Activated CD8-positive, alpha-beta memory T cell treated with anti-CD3 and anti-CD28 coated beads for 36 hours (primary cell): ENCODE results near the gene DNAAF2. TPM values are rescaled to one million over a fixed set of nuclear protein-coding genes. Genes with fewer than 3 reads are reported as not detected.

ENCODE experiments used
- CTCF ChIA-PET: fragments of 350-600 bp; sonication (Branson Sonifier 250); formaldehyde crosslinking; loops from one replicate; lab custom pipeline; 2021; ENCODE audit warnings: antibody characterized with exemption; lab: Charles Lee
- POLR2A ChIA-PET: fragments of 350-600 bp; sonication (Branson Sonifier 250); formaldehyde crosslinking; loops from one replicate; lab custom pipeline; 2021; ENCODE audit warnings: antibody characterized with exemption; lab: Charles Lee
- total RNA-seq, 2 experiments: library from RNA; stranded (reverse); gene quantifications; one replicate each; pipeline ENCODE4 v1.2.3, GENCODE V29; 2021

The DNAAF2 gene
- total RNA-seq, 2 experiments from 2014 or later: 17.1 to 17.8 TPM

DNA sequence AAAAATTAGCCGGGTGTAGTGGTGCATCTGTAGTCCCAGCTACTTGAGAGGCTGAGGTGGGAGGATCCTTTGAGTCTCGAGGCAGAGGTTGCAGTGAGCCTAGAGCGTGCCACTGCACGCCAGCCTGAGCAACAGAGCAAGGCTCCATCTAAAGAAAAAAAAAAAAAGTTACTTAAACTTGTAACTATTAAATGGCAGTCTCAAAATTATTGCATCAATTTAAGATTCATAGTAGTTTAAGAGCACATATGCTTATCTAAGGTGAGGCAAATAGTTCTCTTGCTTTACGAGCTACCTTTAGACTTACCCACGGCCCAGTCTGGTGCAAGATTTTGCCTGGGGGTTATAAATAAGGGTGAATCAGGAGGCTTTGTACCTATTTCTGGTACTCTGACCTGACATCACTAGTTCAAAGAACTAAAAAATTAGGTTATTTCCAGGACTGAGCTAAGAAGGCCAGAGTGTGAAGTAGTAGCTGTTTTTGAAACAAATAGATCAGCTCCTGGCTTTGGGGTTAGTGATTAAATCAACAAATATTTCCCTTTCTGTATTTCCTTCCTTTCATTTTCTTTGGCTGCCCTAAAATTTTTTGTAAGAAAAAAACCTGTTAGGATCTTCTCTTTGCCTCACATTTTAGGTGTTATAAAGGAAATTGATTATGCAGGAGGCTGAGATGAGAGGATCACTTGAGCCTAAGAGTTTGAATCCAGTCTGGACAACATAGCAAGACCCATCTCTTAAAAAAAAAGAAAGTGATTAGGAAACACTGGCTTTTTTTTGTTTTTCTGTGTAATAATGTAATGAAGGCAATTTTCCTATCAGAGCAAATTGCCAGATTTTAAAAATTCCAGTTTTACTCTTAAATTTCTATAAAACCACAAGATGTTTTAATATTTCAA, 10.9 kb downstream of the DNAAF2 start:
- ChIA-PET CTCF (interaction anchor here (0.7 to 7.0 kb wide), 3 partner anchors 9 to 158 kb away, joined by 3 to 63 read pairs (median 3); partner anchors contain the start of genes DNAAF2 and LRR1), POLR2A (interaction anchor here (0.6 to 1.4 kb wide), 4 partner anchors 10 to 143 kb away, joined by 3 to 7 read pairs (median 5); partner anchors contain the start of genes DNAAF2, KLHDC2 and LRR1)

DNA sequence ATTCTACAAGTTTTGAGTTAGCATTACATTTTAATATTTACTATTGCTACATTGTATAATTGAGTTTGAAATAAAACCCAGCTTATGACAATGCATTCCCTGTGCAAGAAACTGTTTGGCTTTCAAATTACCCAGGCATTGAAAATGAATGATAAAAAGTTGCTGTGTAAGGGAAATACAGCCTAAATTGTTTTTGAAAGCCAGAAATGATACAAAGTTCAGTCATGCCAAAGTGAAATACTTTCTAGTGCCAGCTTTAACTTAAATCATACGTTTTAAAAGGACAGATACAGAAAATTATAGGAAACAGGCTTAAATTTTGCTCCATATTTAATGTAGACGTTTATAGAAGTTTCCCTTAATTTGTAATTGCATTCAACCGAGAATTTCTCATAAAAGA, 11.7 kb downstream of the DNAAF2 start:
- ChIA-PET CTCF (interaction anchor here (0.7 to 7.0 kb wide), 2 partner anchors 10 to 159 kb away, joined by 3 to 63 read pairs; partner anchors contain the start of gene DNAAF2), POLR2A (interaction anchor here (0.6 to 1.2 kb wide), 3 partner anchors 11 to 144 kb away, joined by 3 to 7 read pairs (median 7); partner anchors contain the start of genes DNAAF2 and KLHDC2)

DNA sequence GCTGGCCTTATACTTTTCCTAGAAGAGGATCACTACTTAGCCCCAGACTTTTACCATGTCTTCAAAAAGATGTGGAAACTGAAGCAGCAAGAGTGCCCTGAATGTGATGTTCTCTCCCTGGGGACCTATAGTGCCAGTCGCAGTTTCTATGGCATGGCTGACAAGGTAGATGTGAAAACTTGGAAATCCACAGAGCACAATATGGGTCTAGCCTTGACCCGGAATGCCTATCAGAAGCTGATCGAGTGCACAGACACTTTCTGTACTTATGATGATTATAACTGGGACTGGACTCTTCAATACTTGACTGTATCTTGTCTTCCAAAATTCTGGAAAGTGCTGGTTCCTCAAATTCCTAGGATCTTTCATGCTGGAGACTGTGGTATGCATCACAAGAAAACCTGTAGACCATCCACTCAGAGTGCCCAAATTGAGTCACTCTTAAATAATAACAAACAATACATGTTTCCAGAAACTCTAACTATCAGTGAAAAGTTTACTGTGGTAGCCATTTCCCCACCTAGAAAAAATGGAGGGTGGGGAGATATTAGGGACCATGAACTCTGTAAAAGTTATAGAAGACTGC, 12.9 kb downstream of the DNAAF2 start:
- ChIA-PET CTCF (interaction anchor here (1.6 to 7.0 kb wide), 2 partner anchors 11 to 146 kb away, joined by 4 to 63 read pairs; partner anchors contain the start of genes DNAAF2 and KLHDC2), POLR2A (interaction anchor here (1.0 to 3.0 kb wide), 3 partner anchors 12 to 149 kb away, joined by 3 to 41 read pairs (median 38); partner anchors contain the start of genes DNAAF2 and RPS29)

DNA sequence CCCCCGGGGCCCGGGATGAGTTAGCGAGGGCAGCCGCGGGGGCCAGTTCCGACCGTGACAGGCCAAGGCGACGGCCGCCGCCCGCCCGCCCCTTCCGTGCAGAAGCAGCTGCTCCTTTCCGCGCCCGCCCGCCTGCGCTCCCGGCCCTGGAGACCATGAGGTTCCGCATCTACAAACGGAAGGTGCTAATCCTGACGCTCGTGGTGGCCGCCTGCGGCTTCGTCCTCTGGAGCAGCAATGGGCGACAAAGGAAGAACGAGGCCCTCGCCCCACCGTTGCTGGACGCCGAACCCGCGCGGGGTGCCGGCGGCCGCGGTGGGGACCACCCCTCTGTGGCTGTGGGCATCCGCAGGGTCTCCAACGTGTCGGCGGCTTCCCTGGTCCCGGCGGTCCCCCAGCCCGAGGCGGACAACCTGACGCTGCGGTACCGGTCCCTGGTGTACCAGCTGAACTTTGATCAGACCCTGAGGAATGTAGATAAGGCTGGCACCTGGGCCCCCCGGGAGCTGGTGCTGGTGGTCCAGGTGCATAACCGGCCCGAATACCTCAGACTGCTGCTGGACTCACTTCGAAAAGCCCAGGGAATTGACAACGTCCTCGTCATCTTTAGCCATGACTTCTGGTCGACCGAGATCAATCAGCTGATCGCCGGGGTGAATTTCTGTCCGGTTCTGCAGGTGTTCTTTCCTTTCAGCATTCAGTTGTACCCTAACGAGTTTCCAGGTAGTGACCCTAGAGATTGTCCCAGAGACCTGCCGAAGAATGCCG, 13.7 kb downstream of the DNAAF2 start:
- ChIA-PET CTCF (interaction anchor here (0.8 to 7.0 kb wide), 7 partner anchors 9 to 243 kb away, joined by 3 to 63 read pairs (median 4); partner anchors contain the start of genes DNAAF2, KLHDC2, LRR1 and POLE2), POLR2A (interaction anchor here (0.6 to 3.0 kb wide), 13 partner anchors 9 to 610 kb away, joined by 3 to 41 read pairs (median 4); partner anchors contain the start of genes DNAAF2, KLHDC2, LRR1 and POLE2)

DNA sequence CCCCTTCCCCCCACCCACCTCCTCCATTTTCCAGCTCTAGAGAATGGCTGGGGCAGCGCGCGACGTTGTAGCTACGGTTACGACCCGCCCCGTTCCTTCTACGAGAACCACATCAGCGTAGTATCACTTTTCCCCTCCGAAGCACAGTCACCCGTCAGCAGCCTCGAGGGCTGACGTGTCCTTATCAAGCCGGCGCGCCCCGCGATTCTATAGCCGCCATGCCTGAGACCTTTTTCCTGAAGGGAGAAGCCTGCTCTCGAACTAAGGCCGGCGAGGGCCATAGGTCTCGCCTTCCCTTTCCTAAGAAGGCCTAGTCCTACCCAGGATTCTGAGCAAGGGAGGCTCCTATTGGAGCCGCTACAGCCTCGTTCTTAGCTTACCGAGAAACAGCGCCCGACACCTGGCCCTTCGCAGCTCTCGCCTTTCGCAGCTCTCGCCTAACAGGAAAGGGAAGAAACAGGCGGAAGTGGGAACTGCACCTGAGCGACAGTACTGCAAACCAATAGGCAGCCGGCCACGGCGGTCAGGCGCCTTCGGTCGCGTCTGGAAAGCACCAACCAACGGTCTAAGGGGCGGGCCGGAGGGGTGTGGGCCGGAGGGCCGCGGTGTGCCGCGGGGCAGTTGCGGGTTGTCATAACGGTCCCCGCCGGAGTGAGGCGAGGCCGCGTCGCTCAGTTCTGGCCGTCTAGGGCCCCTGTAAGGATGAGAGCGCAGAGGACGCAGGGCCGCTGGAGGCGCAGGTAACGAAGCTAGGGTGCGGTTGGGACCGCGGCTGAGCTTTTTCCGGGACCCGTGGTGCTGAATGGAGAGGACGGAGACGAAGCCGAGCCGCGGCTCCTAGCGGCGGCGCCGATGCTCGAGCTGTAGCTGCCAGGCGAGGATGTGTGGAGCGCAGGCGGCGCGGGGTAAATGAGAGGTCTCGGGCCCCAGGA, 14.6 kb downstream of the DNAAF2 start, which contains the start of the genes MGAT2 and RPL36AL:
TSS of gene MGAT2 (plus strand) at position 618 of the 932 bp plus-strand sequence. CDS start 470 bp downstream, outside the sequence.
TSS of gene RPL36AL (minus strand) at position 445 of the 932 bp plus-strand sequence. CDS start 1,522 bp downstream, outside the sequence.
- ChIA-PET CTCF (interaction anchor here (0.7 to 7.0 kb wide), 13 partner anchors 9 to 244 kb away, joined by 3 to 63 read pairs (median 4); partner anchors contain the start of genes DNAAF2, KLHDC2, LRR1 and POLE2), POLR2A (interaction anchor here (0.6 to 3.0 kb wide), 17 partner anchors 9 to 611 kb away, joined by 3 to 41 read pairs (median 4); partner anchors contain the start of genes DNAAF2, KLHDC2, LRR1 and POLE2)

DNA sequence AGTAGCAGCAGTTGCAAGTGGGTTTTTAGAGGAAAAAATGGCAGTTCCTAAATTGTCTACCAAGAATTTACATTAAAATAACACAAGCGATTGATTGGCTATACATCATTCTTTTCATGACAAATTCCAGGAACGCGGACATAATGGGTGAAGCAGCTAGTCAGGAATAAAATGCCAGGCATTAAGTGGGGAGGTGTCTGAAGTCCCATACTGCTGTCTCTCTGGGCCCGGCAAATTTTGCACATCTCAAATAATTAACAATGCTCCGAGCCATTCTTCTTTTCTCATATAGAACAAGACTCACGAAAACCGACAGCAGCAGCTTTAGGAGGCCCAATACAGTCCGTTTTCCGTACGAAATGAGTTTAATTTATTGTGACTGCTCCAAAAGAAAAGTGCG, 15.3 kb downstream of the DNAAF2 start:
- POLR2A ChIA-PET: interaction anchor here (0.6 to 3.0 kb wide), 7 partner anchors 11 to 148 kb away, joined by 3 to 41 read pairs (median 10); partner anchors contain the start of genes DNAAF2, KLHDC2, LRR1 and RPS29
- CTCF ChIA-PET: interaction anchor here (0.7 to 7.0 kb wide), 7 partner anchors 8 to 234 kb away, joined by 3 to 63 read pairs (median 4); partner anchors contain the start of genes DNAAF2 and LRR1

DNA sequence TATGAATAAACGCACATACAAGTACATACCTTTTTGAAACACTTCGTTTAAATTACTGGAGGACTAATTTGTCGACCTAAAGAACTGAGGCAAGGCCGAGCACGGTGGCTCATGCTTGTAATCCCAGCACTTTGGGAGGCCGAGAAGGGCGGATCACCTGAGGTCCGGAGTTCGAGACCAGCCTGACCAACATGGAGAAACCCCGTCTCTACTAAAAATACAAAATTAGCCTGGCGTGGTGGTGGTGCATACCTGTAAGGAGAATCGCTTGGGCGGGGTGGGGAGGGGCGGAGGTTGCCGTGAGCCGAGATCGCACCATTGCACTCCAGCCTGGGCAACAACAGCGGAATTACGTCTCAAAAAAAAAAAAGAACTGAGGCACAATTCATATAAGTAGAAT, 15.8 kb downstream of the DNAAF2 start:
- POLR2A ChIA-PET: interaction anchor here (2.9 kb wide), 1 partner anchor 15 kb away, joined by 38 read pairs; the partner anchor contains the start of gene DNAAF2
- CTCF ChIA-PET: interaction anchor here (0.9 to 7.0 kb wide), 2 partner anchors 14 to 148 kb away, joined by 3 to 63 read pairs; partner anchors contain the start of gene DNAAF2

DNA sequence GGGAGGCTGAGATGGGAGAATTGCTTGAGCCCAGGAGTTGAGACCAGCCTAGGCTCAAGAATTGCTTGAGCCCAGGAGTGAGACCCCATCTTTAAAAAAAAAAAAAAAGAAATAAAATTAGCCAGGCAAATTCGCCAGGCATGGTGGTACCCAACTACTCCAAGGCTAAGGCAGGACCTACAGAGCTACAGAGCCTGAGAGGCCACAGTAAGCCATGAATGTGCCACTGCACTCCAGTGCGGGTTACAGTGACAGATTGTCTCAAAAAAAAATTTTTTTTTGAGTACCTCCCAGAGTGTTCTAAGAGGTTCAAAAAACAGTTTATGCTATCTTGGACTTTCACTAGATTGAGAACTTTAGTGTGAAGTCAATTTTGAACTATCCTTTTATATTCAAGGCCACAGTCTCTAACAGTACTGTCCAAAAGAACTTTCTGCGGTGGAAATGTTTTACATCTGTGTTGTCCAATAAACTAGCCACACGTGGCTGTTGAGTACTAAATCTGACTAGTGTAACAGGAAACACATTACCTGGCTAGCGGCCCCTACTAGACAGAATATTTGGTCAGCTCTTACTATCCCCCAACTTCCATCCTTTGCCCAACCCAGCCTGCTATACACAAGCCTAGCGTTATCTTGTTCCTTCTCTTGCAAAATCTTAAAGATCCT, 17.1 kb downstream of the DNAAF2 start:
- ChIA-PET POLR2A (interaction anchor here (0.6 to 0.7 kb wide), 2 partner anchors 13 to 33 kb away, joined by 3 to 4 read pairs; no protein-coding TSS in a partner anchor), CTCF (interaction anchor here (1.0 kb wide), 1 partner anchor 19 kb away, joined by 3 read pairs; the partner anchor contains the start of gene LRR1)

DNA sequence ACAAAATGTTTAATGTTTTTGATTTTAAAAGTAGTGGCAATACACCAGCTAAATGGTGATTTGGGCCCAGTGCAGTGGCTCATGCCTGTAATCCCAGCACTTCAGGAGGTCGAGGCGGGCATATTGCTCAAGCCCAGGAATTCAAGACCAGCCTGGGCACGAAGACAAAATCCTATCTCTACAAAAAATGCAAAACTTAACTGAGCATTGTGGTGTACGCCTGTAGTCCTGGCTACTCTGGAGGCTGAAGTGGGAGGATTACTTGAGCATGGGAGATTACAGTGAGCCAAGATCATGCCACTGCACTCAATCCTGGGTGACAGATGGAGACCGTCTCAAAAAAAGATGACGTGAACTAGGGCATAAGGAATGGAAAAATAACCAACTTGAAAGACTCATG, 19.3 kb downstream of the DNAAF2 start:
- CTCF ChIA-PET: no interaction called here

DNA sequence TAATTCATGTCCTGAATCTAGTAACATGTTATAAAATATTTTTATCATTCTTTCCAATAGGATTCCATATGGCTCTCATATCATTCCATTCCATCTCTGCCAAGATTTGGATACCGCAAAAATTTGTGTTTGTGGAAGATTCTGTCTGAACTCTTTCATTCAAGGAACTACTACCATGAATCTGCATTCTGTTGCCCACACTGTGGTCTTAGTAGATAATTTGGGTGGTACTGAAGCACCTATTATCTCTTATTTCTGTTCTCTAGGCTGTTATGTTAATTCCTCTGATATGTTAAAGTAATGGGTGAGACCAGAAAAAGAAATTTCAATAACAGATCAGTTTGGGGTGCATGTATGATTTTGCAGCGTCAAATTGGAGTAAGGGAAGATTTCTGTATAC, 20.8 kb downstream of the DNAAF2 start:
- ChIA-PET POLR2A (no interaction called here), CTCF (no interaction called here)

More for the DNA sequence above, 19.3 kb downstream of the DNAAF2 start:
- POLR2A ChIA-PET: no interaction called here

DNA sequence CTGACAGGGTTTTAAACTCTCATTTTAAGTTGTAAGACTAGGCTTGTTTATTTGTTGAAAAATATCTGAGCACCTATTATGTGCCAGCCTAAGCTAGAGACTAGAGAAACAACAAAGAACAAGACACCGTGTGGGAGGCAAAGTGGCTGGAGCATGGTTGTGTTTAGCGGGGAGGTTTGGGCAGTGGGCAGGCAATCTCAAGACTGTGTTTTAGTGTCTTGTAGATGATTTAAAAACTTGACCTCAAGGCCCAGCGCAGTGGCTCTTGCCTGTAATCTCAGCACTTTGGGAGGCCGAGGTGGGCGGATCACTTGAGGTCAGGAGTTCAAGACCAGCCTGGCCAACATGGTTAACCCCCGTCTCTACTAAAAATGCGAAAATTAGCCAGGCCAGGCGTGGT, 22.4 kb downstream of the DNAAF2 start:
- POLR2A ChIA-PET: no interaction called here

DNA sequence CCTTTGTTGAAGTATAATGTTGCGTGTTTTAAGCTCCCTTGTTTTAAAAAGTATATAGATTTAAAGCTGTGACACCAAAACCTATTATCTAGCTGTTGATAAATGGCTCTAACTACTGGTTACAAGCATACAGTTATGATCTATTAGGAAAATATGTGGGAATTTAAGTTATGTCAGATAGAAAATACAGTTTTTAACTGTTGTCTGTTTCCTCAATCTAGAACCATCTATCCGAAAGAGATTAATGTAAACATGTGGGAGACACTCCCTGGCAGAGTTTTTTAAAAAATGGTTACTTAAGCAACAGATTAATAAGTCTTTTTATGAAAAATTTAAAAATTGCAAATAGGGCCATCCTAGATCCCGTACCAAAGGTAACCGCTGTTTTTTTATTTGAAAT, 22.8 kb downstream of the DNAAF2 start:
- CTCF ChIA-PET: no interaction called here

More for the DNA sequence above, 22.4 kb downstream of the DNAAF2 start:
- CTCF ChIA-PET: interaction anchor here (0.7 kb wide), 1 partner anchor 13 kb away, joined by 5 read pairs; no protein-coding TSS in a partner anchor

DNA sequence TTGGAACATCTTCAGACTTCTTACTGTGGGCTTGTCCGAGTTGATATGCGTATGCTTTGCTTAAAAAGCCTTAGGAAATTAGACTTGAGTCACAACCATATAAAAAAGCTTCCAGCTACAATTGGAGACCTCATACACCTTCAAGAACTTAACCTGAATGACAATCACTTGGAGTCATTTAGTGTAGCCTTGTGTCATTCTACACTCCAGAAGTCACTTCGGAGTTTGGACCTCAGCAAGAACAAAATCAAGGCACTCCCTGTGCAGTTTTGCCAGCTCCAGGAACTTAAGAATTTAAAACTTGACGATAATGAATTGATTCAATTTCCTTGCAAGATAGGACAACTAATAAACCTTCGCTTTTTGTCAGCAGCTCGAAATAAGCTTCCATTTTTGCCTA, 27.5 kb downstream of the DNAAF2 start:
- CTCF ChIA-PET: no interaction called here
- POLR2A ChIA-PET: interaction anchor here (0.8 kb wide), 1 partner anchor 25 kb away, joined by 3 read pairs; no protein-coding TSS in a partner anchor

More for the DNA sequence above, 22.8 kb downstream of the DNAAF2 start:
- POLR2A ChIA-PET: interaction anchor here (1.1 kb wide), 1 partner anchor 9 kb away, joined by 4 read pairs; the partner anchor contains the start of genes MGAT2 and RPL36AL

DNA sequence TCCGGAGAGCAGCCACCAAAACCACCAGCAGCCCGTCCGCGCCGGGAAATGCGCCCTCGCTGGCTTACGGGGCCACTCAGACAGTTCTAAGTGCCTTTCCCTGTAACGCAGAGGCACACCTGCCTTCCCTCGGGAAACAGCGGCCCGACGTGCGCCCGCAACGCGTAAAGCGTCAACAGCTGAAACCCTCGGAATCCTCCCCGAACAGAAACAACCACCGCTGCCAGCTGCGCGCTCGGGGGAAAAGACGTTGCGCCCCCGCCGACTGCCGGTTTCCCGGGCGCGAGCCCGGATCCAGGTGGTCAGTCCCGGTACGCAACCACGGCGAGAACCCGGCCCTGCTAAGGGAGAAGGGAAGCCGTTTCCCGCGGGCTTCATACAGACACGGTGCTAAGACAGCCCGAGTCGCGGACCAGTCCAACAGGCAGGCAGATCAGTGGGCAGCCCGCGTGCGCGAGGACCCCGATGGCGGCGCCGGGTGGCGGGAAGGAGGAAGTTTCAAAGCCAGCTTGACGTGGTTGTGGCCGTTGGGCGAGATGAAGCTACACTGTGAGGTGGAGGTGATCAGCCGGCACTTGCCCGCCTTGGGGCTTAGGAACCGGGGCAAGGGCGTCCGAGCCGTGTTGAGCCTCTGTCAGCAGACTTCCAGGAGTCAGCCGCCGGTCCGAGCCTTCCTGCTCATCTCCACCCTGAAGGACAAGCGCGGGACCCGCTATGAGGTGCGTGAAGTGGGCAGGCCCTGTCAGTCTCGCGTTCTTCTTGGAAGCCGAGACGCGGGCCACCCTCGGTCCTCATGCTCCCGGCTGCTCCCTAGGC, 36.4 kb downstream of the DNAAF2 start, which contains the start of gene LRR1:
TSS of gene LRR1 (plus strand) at position 456 of the 816 bp plus-strand sequence. CDS start at position 537, 81 bp downstream.
- POLR2A ChIA-PET: interaction anchor here (0.7 to 2.9 kb wide), 5 partner anchors 13 to 169 kb away, joined by 3 to 35 read pairs (median 3); partner anchors contain the start of genes KLHDC2, MGAT2, RPL36AL and RPS29
- CTCF ChIA-PET: interaction anchor here (0.6 to 1.9 kb wide), 7 partner anchors 12 to 169 kb away, joined by 3 to 13 read pairs (median 3); partner anchors contain the start of genes DNAAF2, MGAT2, RPL36AL and RPS29
